Measurements from ENCODE around the gene KHDC3L.
"Not testable (repeated sequence)": the region's sequence is repeated elsewhere in the genome, so short reads cannot be mapped to it uniquely, and the experiment has no call there.

Gene KHDC3L

DNA sequence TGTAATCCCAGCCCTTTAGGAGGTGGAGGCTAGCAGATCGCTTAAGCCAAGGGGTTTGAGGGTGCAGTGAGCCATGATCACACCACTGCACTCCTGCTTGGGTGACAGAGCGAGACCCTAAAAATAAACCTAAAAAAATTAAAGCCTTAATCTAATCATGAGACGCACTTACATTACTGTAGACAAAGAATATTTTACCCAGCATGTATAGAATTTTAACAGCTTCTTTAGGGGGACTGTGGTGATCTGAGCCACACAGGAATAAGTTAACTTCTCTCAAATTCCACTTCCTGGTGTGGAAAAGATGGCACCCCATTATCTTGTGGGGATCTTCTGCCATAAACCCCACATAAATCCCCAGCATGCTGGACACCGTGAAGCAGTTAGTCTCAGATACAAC is 9.5 kb downstream of the KHDC3L start:
- DNase-seq = no peak

DNA sequence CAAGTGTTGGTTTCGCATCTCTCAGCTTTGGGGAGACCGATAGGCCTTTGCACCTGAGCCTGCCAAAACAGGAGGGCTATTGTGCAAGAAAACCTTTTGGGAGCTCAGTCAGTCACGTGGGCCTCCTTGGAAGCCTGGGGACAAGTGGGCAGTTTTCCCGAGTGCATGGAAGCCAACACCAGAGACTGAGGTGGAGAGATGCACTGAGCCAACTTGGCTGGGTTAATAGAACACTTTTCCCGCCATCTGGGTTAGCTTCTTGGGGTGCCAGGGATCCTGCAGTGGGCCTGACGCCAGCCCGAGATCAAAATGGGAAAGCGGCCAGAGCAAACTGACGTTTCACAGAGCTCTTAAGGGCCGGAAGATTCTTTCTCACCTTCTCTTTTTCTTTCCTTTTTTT is 10.1 kb downstream of the KHDC3L start:
- no peak for DNase-seq

DNA sequence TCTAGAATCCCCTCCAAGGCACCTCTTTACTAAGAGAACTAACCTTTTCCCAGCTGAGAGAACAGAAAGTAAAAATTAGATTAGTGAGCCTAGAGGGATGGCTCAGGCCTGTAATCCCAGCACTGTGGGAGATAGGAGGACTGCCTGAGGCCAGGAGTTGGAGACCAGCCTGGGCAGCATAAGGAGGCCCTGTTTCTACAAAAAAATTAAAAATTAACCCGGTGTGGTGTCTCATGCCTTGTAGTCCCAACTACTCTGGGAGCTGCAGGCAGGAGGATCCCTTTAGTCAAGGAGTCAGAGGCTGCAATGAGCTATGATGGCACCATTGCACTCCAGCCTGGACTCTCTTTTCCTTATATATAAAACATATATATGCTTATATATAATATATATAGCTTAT is 12.8 kb downstream of the KHDC3L start:
- no peak for DNase-seq

DNA sequence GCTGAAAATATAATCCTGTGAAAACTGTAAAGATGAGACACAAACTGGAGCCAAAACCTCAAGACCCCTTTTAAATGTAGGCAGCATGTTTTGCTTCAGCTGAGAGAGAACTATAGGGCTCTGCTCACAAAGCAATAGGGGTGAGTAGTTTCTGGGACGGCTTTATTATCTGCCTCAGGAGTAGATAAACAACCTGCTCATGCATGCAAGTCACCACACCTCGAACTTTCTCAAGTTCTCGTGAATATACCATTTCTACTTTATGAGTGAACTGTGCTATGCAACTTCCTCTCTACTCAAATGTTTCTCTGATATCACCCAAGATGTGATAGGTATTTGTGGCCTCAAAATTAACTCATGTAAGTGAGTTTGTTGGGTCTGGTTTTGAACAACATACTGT is 14.8 kb downstream of the KHDC3L start:
- DNase-seq = no peak

DNA sequence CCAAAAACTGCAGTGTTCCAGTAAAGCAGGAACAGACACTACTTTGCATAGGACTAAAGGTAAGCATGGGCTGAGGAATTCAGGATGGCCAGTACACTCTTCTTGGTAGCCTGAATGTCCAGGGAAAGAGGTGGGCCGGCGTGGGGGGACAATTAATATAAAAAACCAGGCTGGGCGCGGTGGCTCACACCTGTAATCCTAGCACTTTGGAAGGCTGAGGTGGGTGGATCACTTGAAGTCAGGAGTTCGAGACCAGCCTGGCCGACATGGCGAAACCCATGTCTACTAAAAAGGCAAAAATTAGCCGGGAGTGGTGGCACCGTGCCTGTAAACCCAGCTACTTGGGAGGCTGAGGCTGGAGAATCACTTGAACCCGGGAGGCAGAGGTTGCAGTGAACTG is 19.1 kb downstream of the KHDC3L start:
- not testable (repeated sequence) for DNase-seq

DNA sequence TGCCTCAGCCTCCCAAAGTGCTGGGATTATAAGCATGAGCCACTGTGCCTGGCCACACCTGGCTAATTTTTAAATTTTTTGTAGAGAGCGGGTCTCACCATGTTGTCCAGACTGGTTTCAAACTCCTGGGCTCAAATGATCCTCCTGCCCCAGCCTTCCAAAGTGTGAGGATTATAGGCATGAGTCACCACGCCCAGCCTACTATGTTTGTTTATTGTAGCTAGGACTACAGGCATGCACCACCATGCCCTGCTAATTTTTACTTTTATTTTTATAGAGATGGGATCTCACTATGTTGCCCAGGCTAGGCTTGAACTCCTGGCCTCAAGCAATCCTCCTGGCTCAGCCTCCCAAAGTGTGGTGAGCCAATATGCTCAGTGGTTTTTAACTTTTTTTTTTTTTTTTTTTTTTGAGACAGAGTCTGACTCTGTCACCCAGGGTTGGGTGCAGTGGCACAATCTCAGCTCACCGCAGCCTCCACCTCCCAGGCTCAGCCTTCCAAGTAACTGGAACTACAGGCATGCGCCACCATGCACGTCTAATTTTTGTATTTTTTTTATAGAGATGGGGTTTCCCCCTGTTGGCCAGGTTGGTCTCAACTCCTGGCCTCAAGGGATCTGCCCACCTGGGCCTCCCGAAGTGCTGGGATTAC is 20.1 kb downstream of the KHDC3L start:
- DNase-seq = no peak

DNA sequence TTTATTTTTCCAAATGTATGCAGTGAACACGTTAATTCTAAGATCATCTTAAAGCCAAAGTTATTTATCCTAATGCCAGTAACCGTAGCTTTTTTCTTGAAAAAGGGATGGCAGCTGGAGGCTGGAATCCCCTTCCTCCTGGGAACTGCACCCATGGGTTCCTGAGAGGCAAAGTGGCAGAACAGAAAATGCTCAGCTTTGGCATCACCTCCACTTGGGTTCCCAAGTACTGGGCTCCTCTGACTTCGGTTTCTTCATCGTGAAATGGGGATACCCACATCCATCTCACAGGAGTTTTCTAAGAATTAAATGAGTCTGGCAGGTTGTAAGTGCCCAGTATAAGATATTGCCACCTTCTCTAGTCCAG is 26.0 kb downstream of the KHDC3L start:
- DNase-seq = no peak

DNA sequence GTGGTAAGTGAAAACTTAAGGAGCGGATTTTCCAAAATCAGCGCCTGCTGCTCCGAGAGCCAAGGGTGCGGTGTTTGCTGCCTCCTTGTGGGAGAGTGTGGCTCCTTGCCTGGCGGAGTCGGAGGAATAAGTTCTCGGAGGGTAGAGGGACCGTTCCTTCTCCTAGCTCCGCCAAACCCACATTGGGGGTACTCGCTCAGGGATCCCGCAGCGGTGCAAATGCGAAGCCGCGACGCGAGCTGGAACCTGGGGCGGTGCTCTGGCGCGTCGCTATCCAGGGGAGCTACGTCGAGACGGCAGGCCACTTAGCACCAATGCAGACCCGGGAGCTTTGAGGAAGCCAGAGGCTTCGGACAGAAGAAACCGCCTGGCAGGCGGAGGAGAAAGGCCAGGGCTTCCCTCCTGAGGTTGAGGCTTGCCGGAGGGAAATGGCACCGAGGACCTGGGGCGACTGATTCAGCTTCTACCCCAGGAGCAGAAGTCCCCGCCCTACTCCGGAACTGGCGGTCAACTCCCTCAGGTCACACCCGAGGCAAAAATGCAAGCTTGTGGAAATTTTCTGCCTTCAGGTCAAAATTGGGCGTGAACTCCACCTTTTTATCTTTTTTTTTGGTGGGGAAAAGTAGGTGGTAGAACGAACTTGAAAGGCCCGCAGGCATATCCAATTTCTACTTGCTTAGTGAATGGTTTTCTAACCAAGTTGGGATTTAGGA is 26.5 kb downstream of the KHDC3L start:
- DNase-seq = peak; percentile 45

DNA sequence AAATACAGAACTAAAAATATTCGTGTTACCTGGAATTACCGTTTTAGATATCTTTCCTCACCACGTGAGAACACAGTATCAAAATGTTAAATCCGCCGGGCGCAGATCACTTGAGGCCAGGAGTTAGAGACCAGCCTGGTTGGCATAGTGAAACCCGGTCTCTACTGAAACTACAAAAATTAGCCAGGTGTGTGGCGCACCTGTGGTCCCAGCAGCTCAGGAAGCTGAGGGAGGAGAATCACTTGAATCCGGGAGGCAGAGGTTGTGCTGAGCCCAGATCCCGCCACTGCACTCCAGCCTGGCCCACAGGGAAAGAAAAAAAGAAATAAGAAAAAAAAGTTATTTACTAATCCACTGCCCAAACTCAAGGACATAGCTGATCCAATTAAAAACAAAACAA is 27.4 kb downstream of the KHDC3L start:
- DNase-seq = no peak

DNA sequence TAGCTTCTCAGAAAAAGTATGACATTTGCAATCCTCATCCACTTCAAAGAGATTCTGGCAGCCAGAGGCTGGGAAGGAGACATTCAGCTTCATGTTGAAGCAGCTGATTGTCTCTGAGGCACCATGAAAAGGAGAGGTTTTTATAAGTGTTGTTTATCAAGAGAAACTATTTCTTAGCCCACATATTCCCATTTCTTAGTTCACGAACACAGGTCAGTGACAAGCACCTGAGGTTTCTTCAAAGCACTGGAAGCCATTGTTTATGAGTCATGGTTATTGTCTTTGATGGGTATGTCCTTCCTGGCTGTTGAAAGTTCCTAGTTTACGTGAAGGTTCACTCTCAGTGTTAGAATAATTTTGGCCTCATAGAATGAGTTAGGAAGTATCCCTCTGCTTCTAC is 29.2 kb downstream of the KHDC3L start:
- no peak for DNase-seq

DNA sequence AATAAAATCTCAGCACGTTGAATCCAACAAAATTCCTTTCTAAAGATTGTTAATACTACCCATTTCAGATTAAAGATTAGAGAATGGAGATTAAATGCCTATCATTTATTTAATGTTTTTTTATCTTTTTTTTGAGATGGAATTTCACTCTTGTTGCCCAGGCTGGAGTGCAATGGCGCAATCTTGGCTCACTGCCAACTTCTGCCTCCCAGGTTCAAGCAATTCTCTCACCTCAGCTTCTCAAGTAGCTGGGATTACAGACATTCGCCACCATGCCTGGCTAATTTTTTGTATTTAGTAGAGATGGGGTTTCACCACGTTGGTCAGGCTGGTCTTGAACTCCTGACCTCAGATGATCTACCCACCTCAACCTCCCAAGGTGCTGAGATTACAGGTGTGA is 29.7 kb downstream of the KHDC3L start:
- not testable (repeated sequence) for DNase-seq

DNA sequence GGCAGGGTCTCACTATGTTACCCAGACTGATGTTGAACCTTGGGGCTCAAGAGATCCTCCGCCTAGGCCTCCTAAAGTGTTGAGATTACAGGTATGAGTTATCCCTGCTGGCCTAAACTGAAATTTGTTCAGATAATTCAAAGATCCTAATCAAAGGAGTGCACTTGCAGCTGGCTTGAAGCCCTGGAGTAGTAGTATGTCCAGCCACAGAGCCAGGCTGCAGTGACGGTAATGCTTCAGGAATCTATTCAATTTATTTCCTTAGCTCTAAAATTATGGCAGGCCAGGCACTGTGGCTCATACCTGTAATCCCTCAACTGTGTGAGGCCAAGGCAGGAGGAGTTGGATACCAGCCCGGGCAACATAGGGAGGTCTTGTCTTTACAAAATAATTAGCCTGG is 30.8 kb downstream of the KHDC3L start:
- no peak for DNase-seq

DNA sequence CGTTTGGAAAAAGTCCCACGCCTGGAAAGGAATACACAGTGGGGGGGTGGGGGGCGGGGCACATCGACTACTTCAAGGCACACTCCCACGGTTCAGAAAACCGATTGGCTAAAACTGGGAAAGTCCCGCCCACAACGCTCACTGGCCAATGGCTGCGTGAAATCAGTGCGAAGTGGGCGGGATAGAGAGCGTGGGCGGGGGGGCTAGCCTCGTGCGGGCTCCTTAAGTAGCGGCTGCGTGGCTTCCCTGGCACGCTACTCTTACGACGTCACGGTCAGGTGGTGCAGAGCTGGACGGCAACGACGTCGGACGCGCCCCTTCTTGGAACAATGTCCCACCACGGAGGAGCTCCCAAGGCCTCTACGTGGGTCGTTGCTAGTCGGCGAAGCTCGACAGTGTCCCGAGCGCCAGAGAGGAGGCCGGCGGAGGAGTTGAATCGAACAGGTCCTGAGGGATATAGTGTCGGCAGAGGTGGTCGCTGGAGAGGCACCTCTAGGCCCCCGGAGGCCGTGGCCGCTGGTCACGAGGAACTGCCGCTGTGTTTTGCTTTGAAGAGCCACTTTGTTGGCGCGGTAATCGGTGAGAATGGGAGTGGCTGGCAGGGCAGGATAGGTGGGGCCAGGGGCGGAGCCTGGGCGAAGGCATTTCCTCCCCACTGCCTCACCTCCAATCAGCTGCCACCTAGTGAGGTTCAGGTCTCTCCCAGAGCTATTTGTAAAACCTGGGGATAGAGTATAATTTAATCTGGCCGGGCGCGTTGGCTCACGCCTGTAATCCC is 32.3 kb downstream of the KHDC3L start, which contains the start of gene DDX43:
Gene DDX43 (plus strand): TSS at position 252 of the 778 bp plus-strand sequence. CDS start 78 bp downstream, at position 330.
- no peak for DNase-seq

DNA sequence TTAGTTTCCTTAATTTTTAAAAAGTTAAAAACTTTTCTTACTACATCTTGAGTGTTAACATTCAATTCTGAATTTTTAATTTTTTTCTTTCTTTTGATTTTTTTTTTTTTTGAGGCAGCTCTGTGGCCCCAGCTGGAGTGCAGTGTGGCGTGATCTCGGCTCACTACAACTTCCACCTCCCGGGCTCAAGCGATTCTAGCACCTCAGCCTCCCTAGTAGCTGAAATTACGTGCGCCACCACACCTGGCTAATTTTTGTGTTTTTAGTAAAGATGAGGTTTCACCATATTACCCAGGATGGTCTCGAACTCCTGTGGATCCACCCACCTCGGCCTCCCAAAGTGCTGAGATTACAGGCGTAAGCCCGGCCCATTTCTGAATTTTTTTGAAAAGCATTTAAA is 33.4 kb downstream of the KHDC3L start:
- DNase-seq = no peak

DNA sequence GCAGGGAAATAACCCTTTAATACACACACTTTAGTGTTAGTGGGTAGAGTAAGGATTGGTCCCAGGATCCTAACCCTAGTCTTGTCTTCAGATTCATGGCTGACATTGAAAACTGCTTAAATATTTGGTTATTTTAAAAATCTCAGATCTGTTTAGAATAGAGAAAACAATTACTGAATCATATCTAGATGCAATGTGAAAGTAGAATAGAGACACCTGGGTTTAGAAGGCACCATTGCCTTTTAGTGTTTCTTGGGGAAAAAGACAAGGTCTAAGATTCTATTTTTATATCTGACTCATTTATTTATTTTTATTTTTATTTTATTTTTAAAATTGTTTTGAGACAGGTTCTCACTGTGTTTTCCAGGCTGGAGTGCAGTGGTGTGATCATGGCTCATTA is 38.2 kb downstream of the KHDC3L start:
- no peak for DNase-seq

DNA sequence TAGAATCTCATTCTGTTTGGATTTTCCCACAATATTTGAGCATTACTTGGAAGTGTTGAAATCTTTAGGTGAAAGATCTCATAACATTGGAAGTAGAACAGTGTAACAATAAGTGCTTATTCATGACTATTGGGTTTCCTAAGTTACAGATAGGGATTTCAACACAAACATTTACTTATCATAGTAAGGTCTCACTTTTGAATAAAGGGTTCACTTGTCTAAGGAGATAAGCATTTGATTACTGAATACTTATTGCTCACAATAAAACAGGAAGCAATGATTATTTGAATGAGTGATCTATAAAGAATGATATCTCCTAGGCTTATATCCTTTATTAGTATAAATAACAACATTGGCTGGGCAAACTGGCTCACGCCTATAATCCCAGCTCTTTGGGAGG is 46.9 kb downstream of the KHDC3L start:
- DNase-seq = no peak

DNA sequence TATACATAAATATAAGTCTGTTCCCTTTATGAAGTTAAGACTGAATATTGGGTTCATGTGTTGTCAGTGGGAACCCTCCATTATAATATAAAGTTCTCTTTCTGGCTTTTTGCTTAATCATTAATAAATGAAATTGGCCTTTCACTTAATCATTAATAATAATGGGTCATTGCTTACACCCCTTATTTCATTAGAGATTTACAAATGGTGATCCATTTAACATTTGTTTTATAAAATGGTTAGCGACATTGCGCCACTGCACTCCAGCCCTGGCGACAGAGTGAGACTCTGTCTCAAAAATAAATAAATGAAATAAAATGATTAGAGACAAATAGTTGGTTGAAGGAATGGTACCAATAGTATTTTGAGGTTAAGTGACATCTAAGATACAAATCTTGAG is 50.6 kb downstream of the KHDC3L start:
- no peak for DNase-seq
